ENCODE data around the gene ZNF497. TPM values are rescaled to one million over a fixed set of nuclear protein-coding genes. Genes with fewer than 3 reads are reported as not detected.
A peak's percentile ranks its signal among the peaks of the same experiment; 100 is the strongest.

The ZNF497 gene
- total RNA-seq, 1 donor from 2014 or later = 3.4 TPM

DNA sequence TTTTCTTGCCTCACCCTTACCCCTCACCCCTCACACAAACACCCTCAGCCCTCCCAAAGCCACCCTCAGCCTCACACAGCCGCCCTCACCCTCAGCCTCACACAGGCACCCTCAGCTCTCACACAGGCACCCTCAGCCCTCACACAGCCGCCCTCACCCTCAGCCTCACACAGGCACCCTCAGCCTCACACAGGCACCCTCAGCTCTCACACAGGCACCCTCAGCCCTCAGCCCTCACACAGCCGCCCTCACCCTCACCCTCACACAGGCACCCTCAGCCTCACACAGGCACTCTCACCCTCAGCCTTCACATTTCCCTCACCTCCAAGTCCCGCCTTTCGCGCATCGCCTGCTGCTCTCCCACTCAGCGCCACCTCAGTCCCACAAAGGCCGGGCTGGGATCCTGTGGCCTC is 36.0 kb downstream of the ZNF497 start:
- TF ChIP-seq POLR2A (IDR thresholded peaks at IDR 0.05) (no peak), POLR2AphosphoS5 (IDR thresholded peaks at IDR 0.05; ENCODE audit: insufficient read depth in 1 of 2, low read depth in 1 of 2) (no peak)
- TF ChIP-seq, protein P1, sequence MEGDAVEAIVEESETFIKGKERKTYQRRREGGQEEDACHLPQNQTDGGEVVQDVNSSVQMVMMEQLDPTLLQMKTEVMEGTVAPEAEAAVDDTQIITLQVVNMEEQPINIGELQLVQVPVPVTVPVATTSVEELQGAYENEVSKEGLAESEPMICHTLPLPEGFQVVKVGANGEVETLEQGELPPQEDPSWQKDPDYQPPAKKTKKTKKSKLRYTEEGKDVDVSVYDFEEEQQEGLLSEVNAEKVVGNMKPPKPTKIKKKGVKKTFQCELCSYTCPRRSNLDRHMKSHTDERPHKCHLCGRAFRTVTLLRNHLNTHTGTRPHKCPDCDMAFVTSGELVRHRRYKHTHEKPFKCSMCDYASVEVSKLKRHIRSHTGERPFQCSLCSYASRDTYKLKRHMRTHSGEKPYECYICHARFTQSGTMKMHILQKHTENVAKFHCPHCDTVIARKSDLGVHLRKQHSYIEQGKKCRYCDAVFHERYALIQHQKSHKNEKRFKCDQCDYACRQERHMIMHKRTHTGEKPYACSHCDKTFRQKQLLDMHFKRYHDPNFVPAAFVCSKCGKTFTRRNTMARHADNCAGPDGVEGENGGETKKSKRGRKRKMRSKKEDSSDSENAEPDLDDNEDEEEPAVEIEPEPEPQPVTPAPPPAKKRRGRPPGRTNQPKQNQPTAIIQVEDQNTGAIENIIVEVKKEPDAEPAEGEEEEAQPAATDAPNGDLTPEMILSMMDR (IDR thresholded peaks at IDR 0.05) = no peak
- peak overlapping the region; percentile 88 for H3K27ac ChIP-seq
- H3K4me1 ChIP-seq = peaks cover 30% of the 10 kb centered on the region
- no peaks in the 10 kb centered on the region for H3K36me3 ChIP-seq
- H3K9me3 ChIP-seq = no peaks in the 10 kb centered on the region
- intact Hi-C loops (cut with DNase I) = no loop called here
- DNase-seq (ENCODE audit: extremely low spot score in 2 of 2) = no peak
- H3K4me3 ChIP-seq = peak overlapping the region; percentile 58 to 72
- H3K27me3 ChIP-seq = no peaks in the 10 kb centered on the region

DNA sequence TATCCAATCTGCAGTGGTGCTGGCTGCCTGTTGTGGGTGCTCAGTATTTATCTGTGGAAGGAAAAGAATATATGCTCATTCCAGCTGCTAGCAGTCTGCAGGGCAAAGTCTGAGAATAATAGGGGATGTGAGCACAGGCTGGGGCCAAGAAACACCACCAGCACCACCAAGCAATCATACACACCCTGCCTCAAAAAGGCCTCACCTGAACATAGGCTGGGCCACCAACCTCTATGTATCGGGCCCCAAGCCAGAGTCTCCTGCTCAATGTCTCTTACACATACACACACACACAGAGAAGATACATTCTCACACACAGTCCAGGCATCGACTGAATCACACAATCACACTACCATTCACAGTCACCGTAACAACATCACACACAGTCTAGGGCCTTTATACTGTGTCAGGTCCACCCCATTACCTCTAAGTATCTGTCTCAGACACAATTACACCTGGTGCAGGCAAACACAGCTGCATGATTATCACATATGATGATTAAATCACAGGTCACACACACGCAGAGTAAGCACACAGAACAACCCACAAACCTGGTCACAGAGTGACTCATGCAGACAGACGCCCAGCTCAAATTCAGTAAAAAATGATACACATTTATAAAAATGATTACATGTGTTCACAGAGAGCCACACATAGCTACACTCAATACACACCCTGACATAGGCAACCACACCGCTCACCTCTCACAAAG is 37.1 kb downstream of the ZNF497 start:
- H3K4me3 ChIP-seq = peak overlapping the region; percentile 58 to 72
- intact Hi-C loops (cut with DNase I) = no loop called here
- no peaks in the 10 kb centered on the region for H3K36me3 ChIP-seq
- no peaks in the 10 kb centered on the region for H3K9me3 ChIP-seq
- TF ChIP-seq POLR2A (IDR thresholded peaks at IDR 0.05) (no peak), POLR2AphosphoS5 (IDR thresholded peaks at IDR 0.05; ENCODE audit: insufficient read depth in 1 of 2, low read depth in 1 of 2) (no peak)
- TF ChIP-seq, protein P1 (IDR thresholded peaks at IDR 0.05) = no peak
- H3K27me3 ChIP-seq = no peaks in the 10 kb centered on the region
- no peak for DNase-seq (ENCODE audit: extremely low spot score in 2 of 2)
- H3K4me1 ChIP-seq = peaks cover 30% of the 10 kb centered on the region
- H3K27ac ChIP-seq = no peak overlapping the region

DNA sequence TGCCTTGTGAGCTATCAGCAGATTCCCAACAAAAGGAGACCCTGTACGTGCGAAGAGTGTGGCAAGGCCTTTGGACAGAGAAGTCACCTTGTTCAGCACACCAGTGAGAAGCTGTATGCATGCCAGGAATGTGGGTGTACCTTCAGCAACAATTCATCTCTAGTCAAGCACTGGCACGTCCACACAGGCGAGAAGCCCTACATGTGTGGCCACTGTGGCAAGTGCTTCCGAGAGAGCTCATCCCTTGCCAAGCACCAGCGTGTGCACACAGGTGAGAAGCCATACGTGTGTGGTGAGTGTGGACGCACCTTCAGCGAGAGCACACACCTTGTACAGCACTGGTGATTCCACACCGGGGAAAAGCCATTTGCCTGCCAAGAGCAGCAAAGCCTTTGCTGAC is 43.3 kb downstream of the ZNF497 start:
- Histone ChIP-seq H3K4me3 (no peak overlapping the region), H3K27ac (no peak overlapping the region), H3K4me1 (no peaks in the 10 kb centered on the region), H3K27me3 (no peaks in the 10 kb centered on the region), H3K9me3 (no peaks in the 10 kb centered on the region), H3K36me3 (peaks cover 0 to 8% of the 10 kb centered on the region in 2 donors)
- intact Hi-C loops (cut with DNase I) = no loop called here
- DNase-seq (ENCODE audit: extremely low spot score in 2 of 2) = no peak
- no peak for TF ChIP-seq POLR2AphosphoS5 (IDR thresholded peaks at IDR 0.05; ENCODE audit: insufficient read depth in 1 of 2, low read depth in 1 of 2)
- TF ChIP-seq POLR2A (IDR thresholded peaks at IDR 0.05) = no peak
- TF ChIP-seq, protein P1 (IDR thresholded peaks at IDR 0.05) = no peak

DNA sequence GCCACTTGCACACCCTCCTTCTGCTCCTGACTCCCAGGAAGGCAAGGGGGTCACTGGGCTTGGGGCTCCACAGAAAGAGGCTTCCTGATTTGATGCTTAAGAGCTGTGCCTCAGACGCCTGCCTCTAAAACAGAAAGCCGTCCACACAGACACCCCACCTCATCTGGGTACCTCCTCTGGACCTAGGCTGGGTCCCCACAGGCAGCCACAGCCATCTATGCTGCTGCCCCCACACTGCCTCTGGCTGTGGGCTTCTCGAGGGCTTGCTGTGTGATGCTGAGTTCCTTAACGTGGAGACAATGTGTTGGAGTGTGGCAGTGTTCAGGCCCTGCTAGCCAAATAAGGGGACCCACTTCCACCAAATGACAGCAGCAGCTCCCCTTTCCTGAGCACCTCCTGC is 44.3 kb downstream of the ZNF497 start:
- Histone ChIP-seq H3K36me3 (peaks cover 0 to 18% of the 10 kb centered on the region in 2 donors), H3K27me3 (no peaks in the 10 kb centered on the region), H3K27ac (no peak overlapping the region), H3K9me3 (no peaks in the 10 kb centered on the region), H3K4me1 (no peaks in the 10 kb centered on the region), H3K4me3 (no peak overlapping the region)
- TF ChIP-seq POLR2AphosphoS5 (IDR thresholded peaks at IDR 0.05; ENCODE audit: insufficient read depth in 1 of 2, low read depth in 1 of 2) (no peak), POLR2A (IDR thresholded peaks at IDR 0.05) (no peak)
- TF ChIP-seq, protein P1 (IDR thresholded peaks at IDR 0.05) = no peak
- no peak for DNase-seq (ENCODE audit: extremely low spot score in 2 of 2)
- intact Hi-C loops (cut with DNase I) = no loop called here

DNA sequence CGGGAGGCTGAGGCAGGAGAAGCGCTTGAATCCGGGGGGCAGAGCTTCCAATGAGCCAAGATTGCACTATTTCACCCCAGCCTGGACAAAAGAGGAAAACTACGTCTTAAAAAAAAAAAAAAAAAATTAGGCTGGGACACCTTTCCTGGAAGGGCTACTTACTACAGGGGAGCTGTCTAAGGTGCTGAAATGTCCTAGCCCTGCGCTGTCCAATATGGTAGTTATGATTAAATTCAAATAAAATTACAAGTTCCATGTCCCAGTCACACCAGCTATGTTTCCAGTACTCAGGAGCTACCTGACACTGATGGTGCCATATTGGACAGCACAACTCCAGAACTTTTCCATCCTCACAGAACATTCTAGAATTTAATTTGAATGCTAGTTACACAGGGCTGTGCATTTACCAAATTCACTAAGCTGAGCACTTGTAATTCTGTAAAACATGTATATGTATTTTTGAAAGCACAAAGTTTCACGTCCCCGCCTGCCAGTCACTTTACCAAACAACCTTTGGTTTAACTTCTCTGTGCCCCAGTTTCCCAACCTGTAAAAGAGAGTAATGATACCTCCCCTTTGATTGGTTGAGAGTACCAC is 45.0 kb downstream of the ZNF497 start:
- intact Hi-C loops (cut with DNase I) = no loop called here
- no peaks in the 10 kb centered on the region for H3K9me3 ChIP-seq
- no peak overlapping the region for H3K4me3 ChIP-seq
- no peak for DNase-seq (ENCODE audit: extremely low spot score in 2 of 2)
- no peak overlapping the region for H3K27ac ChIP-seq
- H3K4me1 ChIP-seq = no peaks in the 10 kb centered on the region
- H3K27me3 ChIP-seq = no peaks in the 10 kb centered on the region
- TF ChIP-seq POLR2A (IDR thresholded peaks at IDR 0.05) (no peak), POLR2AphosphoS5 (IDR thresholded peaks at IDR 0.05; ENCODE audit: insufficient read depth in 1 of 2, low read depth in 1 of 2) (no peak)
- TF ChIP-seq, protein P1 (IDR thresholded peaks at IDR 0.05) = no peak
- H3K36me3 ChIP-seq = peaks cover 0 to 25% of the 10 kb centered on the region in 2 donors
